Esophagus squamous epithelium (tissue), 5 donors: ENCODE results near the gene CDC73. TPM values are rescaled to one million over a fixed set of nuclear protein-coding genes. Genes with fewer than 3 reads are reported as not detected.
"Not testable (repeated sequence)": the region's sequence is repeated elsewhere in the genome, so short reads cannot be mapped to it uniquely, and the experiment has no call there.

Experiments used
- DNase-seq: peaks from one replicate; lab custom pipeline; 2025; lab: John Stamatoyannopoulos, UW
- H3K27ac ChIP-seq, 4 donors: fragments of 200-600 bp; sonication (generic); one replicate each; pipeline ENCODE4 v1.5.1; 2016 to 2019; ENCODE audit warnings: mild to moderate bottlenecking in 1 of 4
- H3K27me3 ChIP-seq, 4 donors: fragments of 200-600 bp; sonication (generic); 1 replicate in 3 of 4; 2 replicates in 1 of 4; pipeline versions ENCODE4 v1.5.1 to v1.6.0; 2017 to 2021; ENCODE audit warnings: antibody characterized with exemption in 1 of 4
- H3K36me3 ChIP-seq, 3 donors: fragments of 200-600 bp; sonication (generic); one replicate each; pipeline ENCODE4 v1.5.1; 2016 to 2019
- H3K4me1 ChIP-seq, 3 donors: fragments of 200-600 bp; sonication (generic); one replicate each; pipeline ENCODE4 v1.5.1; 2017 to 2019
- H3K4me3 ChIP-seq, 4 donors: fragments of 200-600 bp; sonication (generic); 1 replicate in 3 of 4; 2 replicates in 1 of 4; pipeline ENCODE4 v1.5.1; 2016 to 2019; ENCODE audit warnings: mild to moderate bottlenecking in 2 of 4, moderate library complexity in 1 of 4
- H3K9me3 ChIP-seq, 3 donors: fragments of 200-600 bp; sonication (generic); one replicate each; pipeline ENCODE4 v1.5.1; 2016 to 2019
- CTCF ChIP-seq, 6 experiments: fragments of 450-650 bp in 4 of 6; fragments of 200-600 bp in 2 of 6; sonication (generic) in 2 of 6; IDR thresholded peaks; one replicate each; pipeline ENCODE4 v1.5.1; 2016 to 2019; ENCODE audit warnings: antibody characterized with exemption in 6 of 6, mild to moderate bottlenecking in 4 of 6, moderate library complexity in 4 of 6
- POLR2A ChIP-seq, 4 donors: fragments of 450-650 bp; IDR thresholded peaks; one replicate each; pipeline ENCODE4 v1.6.1; 2017; ENCODE audit warnings: antibody characterized with exemption in 4 of 4, mild to moderate bottlenecking in 4 of 4, moderate library complexity in 3 of 4
- WGBS, 2 donors: methylation state at CpG; one replicate each; pipeline ENCODE4 v1.1.5; 2018; 5-methylcytosine and 5-hydroxymethylcytosine counted together
- intact Hi-C: fragments of 100-400 bp; cut with DNase I; formaldehyde crosslinking; loops from one replicate; pipeline ENCODE4 v1.15.0; 2022
- total RNA-seq, 4 donors: library from RNA; depleted of rRNA; stranded (reverse); fragments of >200 nt; gene quantifications; one replicate each; pipeline ENCODE4 v1.1.0, GENCODE V29; 2016
- donor health status: DM: yes; HTN: yes; CAD: no.

The CDC73 gene
- total RNA-seq, 4 donors from 2014 or later: 17.3 to 39.5 (median 26.6) TPM

- TF ChIP-seq CTCF (IDR thresholded peaks at IDR 0.05) (no peak), POLR2A (IDR thresholded peaks at IDR 0.05) (no peak)
- Histone ChIP-seq H3K27me3 (no peaks in the 10 kb centered on the region), H3K4me3 (no peak overlapping the region), H3K36me3 (no peaks in the 10 kb centered on the region), H3K9me3 (no peaks in the 10 kb centered on the region), H3K27ac (no peak overlapping the region), H3K4me1 (no peaks in the 10 kb centered on the region)
- 79 to 92% methylated on average over 1 of the region's 1 CpG for WGBS, 2 donors
- no peak for DNase-seq
- intact Hi-C loops: no loop called here
Measured at GRCh38 chr1:193281894-193282293, 160.1 kb downstream of the CDC73 start.

- no peak for DNase-seq
- no peak overlapping the region for H3K4me3 ChIP-seq
- no peak overlapping the region for H3K27ac ChIP-seq
- intact Hi-C loops: no loop called here
- H3K27me3 ChIP-seq: no peaks in the 10 kb centered on the region
- no peaks in the 10 kb centered on the region for H3K36me3 ChIP-seq
- no peaks in the 10 kb centered on the region for H3K4me1 ChIP-seq
- no peaks in the 10 kb centered on the region for H3K9me3 ChIP-seq
- TF ChIP-seq CTCF (IDR thresholded peaks at IDR 0.05) (no peak), POLR2A (IDR thresholded peaks at IDR 0.05) (no peak)
- 71 to 100% methylated on average over 1 of the region's 1 CpG for WGBS, 2 donors
Measured at GRCh38 chr1:193283016-193283415, 161.2 kb downstream of the CDC73 start.

GRCh38 chr1:193284219-193284618 lies 162.4 kb downstream of the CDC73 start:
- no peak overlapping the region for H3K4me3 ChIP-seq
- no peaks in the 10 kb centered on the region for H3K27me3 ChIP-seq
- H3K9me3 ChIP-seq: no peaks in the 10 kb centered on the region
- DNase-seq: no peak
- no peak for TF ChIP-seq POLR2A (IDR thresholded peaks at IDR 0.05)
- no peak for TF ChIP-seq CTCF (IDR thresholded peaks at IDR 0.05)
- H3K4me1 ChIP-seq: no peaks in the 10 kb centered on the region
- no peak overlapping the region for H3K27ac ChIP-seq
- intact Hi-C loops: no loop called here
- no peaks in the 10 kb centered on the region for H3K36me3 ChIP-seq

- no peaks in the 10 kb centered on the region for H3K4me1 ChIP-seq
- TF ChIP-seq CTCF (IDR thresholded peaks at IDR 0.05) (no peak), POLR2A (IDR thresholded peaks at IDR 0.05) (no peak)
- DNase-seq: no peak
- no peak overlapping the region for H3K4me3 ChIP-seq
- H3K36me3 ChIP-seq: no peaks in the 10 kb centered on the region
- no peaks in the 10 kb centered on the region for H3K27me3 ChIP-seq
- no peak overlapping the region for H3K27ac ChIP-seq
- H3K9me3 ChIP-seq: no peaks in the 10 kb centered on the region
- intact Hi-C loops: no loop called here
Measured at GRCh38 chr1:193285641-193286040, 163.8 kb downstream of the CDC73 start.

GRCh38 chr1:193288548-193289080 lies 166.8 kb downstream of the CDC73 start:
- DNase-seq, H3K36me3 ChIP-seq, H3K4me1 ChIP-seq, intact Hi-C loops, H3K9me3 ChIP-seq, H3K4me3 ChIP-seq, H3K27ac ChIP-seq, H3K27me3 ChIP-seq: not testable (repeated sequence)
- 86 to 90% methylated on average over 2 of the region's 2 CpGs for WGBS, 2 donors

- 66 to 87% methylated on average over 2 of the region's 2 CpGs for WGBS, 2 donors
- no peaks in the 10 kb centered on the region for H3K9me3 ChIP-seq
Measured at GRCh38 chr1:193293726-193294125, 171.9 kb downstream of the CDC73 start.

More at GRCh38 chr1:193293726-193294125, 171.9 kb downstream of the CDC73 start:
- TF ChIP-seq POLR2A (IDR thresholded peaks at IDR 0.05) (no peak), CTCF (IDR thresholded peaks at IDR 0.05) (no peak)
- H3K27me3 ChIP-seq: no peaks in the 10 kb centered on the region
- H3K4me1 ChIP-seq: no peaks in the 10 kb centered on the region
- H3K4me3 ChIP-seq: no peak overlapping the region
- no peak overlapping the region for H3K27ac ChIP-seq
- intact Hi-C loops: no loop called here
- no peak for DNase-seq
- H3K36me3 ChIP-seq: no peaks in the 10 kb centered on the region
